SK-N-MC (cell line): Measurements from ENCODE around the gene PCNA.

ENCODE experiments used
- DNase-seq: peaks from one replicate; pipeline ENCODE4 v3.0.0-alpha.2; 2011; ENCODE audit warnings: low read depth, low spot score
- H3K27ac ChIP-seq: fragments of 200-600 bp; sonication (generic); 2 replicates; pipeline ENCODE4 v1.5.1; 2016; ENCODE audit warnings: mixed run types
- H3K36me3 ChIP-seq: fragments of 200-600 bp; sonication (generic); 2 replicates; pipeline ENCODE4 v1.6.1; 2017; ENCODE audit warnings: antibody characterized with exemption, low read length, mixed read lengths; ENCODE audit not compliant: insufficient read depth
- H3K4me3 ChIP-seq: fragments of 200-600 bp; sonication (generic); 2 replicates; pipeline ENCODE4 v1.5.1; 2016
- H3K9ac ChIP-seq: fragments of 200-600 bp; sonication (generic); 2 replicates; pipeline ENCODE4 v1.8.0; 2017; ENCODE audit warnings: mixed run types, mixed read lengths; ENCODE audit not compliant: insufficient read length
- H3K9me3 ChIP-seq: fragments of 200-600 bp; sonication (generic); 2 replicates; pipeline ENCODE4 v1.6.1; 2017; ENCODE audit warnings: low read depth, mild to moderate bottlenecking, antibody characterized with exemption, low read length, moderate library complexity, mixed read lengths
- EZH2 ChIP-seq: fragments of 200-600 bp; sonication (generic); IDR thresholded peaks from one replicate; pipeline ENCODE4 v1.6.1; 2017; ENCODE audit warnings: antibody characterized with exemption
- FOXP2 ChIP-seq: optimal IDR thresholded peaks from 2 replicates; pipeline ENCODE3; 2011; ENCODE audit warnings: mild to moderate bottlenecking, moderate library complexity; ENCODE audit not compliant: insufficient read depth; ENCODE audit errors: extremely low read length, control extremely low read depth
- POLR2AphosphoS5 ChIP-seq: IDR thresholded peaks from 2 replicates; pipeline ENCODE4 v1.6.1; 2012; ENCODE audit warnings: mild to moderate bottlenecking, low read depth, low read length, borderline replicate concordance

The PCNA gene

GRCh38 chr20:5155404-5155803 is 35.6 kb upstream of the PCNA start:
- H3K36me3 ChIP-seq, result no peaks in the 10 kb centered on the region
- H3K4me3 ChIP-seq, result no peak overlapping the region
- no peak for TF ChIP-seq POLR2AphosphoS5
- no peak for TF ChIP-seq EZH2
- TF ChIP-seq FOXP2, result no peak
- no peak overlapping the region for H3K9ac ChIP-seq
- DNase-seq, result no peak
- no peak overlapping the region for H3K27ac ChIP-seq
- no peaks in the 10 kb centered on the region for H3K9me3 ChIP-seq

- no peaks in the 10 kb centered on the region for H3K9me3 ChIP-seq
- H3K4me3 ChIP-seq, result no peak overlapping the region
- no peak overlapping the region for H3K27ac ChIP-seq
- no peaks in the 10 kb centered on the region for H3K36me3 ChIP-seq
- no peak for DNase-seq
- TF ChIP-seq POLR2AphosphoS5 (no peak), EZH2 (no peak), FOXP2 (no peak)
- no peak overlapping the region for H3K9ac ChIP-seq
Observed at GRCh38 chr20:5154543-5154925, 34.8 kb upstream of the PCNA start.

GRCh38 chr20:5153612-5154542 is 34.1 kb upstream of the PCNA start:
- no peaks in the 10 kb centered on the region for H3K9me3 ChIP-seq
- DNase-seq, result no peak
- no peak overlapping the region for H3K4me3 ChIP-seq
- no peaks in the 10 kb centered on the region for H3K36me3 ChIP-seq
- H3K9ac ChIP-seq, result no peak overlapping the region
- TF ChIP-seq POLR2AphosphoS5 (no peak), FOXP2 (no peak), EZH2 (no peak)
- H3K27ac ChIP-seq, result no peak overlapping the region

GRCh38 chr20:5153152-5153467 is 33.4 kb upstream of the PCNA start:
- Histone ChIP-seq H3K9ac (no peak overlapping the region), H3K27ac (no peak overlapping the region), H3K9me3 (no peaks in the 10 kb centered on the region), H3K36me3 (no peaks in the 10 kb centered on the region), H3K4me3 (no peak overlapping the region)
- no peak for DNase-seq
- TF ChIP-seq FOXP2, result no peak
- no peak for TF ChIP-seq EZH2
- TF ChIP-seq POLR2AphosphoS5, result no peak

- H3K36me3 ChIP-seq, result no peaks in the 10 kb centered on the region
- no peak for DNase-seq
- H3K4me3 ChIP-seq, result no peak overlapping the region
Observed at GRCh38 chr20:5150226-5151076, 30.7 kb upstream of the PCNA start.

GRCh38 chr20:5149892-5150225 is 30.1 kb upstream of the PCNA start:
- H3K4me3 ChIP-seq, result no peak overlapping the region
- H3K27ac ChIP-seq, result no peak overlapping the region
- DNase-seq, result no peak
- H3K36me3 ChIP-seq, result no peaks in the 10 kb centered on the region
- H3K9me3 ChIP-seq, result no peaks in the 10 kb centered on the region
- no peak overlapping the region for H3K9ac ChIP-seq
- TF ChIP-seq POLR2AphosphoS5, result no peak
- no peak for TF ChIP-seq FOXP2
- no peak for TF ChIP-seq EZH2

More at GRCh38 chr20:5150226-5151076, 30.7 kb upstream of the PCNA start:
- H3K9ac ChIP-seq, result no peak overlapping the region
- no peaks in the 10 kb centered on the region for H3K9me3 ChIP-seq
- TF ChIP-seq EZH2 (no peak), FOXP2 (no peak), POLR2AphosphoS5 (no peak)
- no peak overlapping the region for H3K27ac ChIP-seq

GRCh38 chr20:5148581-5148980 is 28.8 kb upstream of the PCNA start:
- Histone ChIP-seq H3K36me3 (no peaks in the 10 kb centered on the region), H3K9ac (no peak overlapping the region), H3K9me3 (no peaks in the 10 kb centered on the region), H3K4me3 (no peak overlapping the region), H3K27ac (no peak overlapping the region)
- no peak for TF ChIP-seq EZH2
- no peak for TF ChIP-seq FOXP2
- no peak for TF ChIP-seq POLR2AphosphoS5
- no peak for DNase-seq

- H3K9me3 ChIP-seq, result no peaks in the 10 kb centered on the region
- DNase-seq, result no peak
- no peak overlapping the region for H3K4me3 ChIP-seq
- no peak overlapping the region for H3K27ac ChIP-seq
- 0 out of 2 replicates have a peak, but pooled peaks cover 5% of the 10 kb centered on the region for H3K36me3 ChIP-seq
- no peak for TF ChIP-seq POLR2AphosphoS5
- TF ChIP-seq FOXP2, result no peak
- no peak for TF ChIP-seq EZH2
- no peak overlapping the region for H3K9ac ChIP-seq
Observed at GRCh38 chr20:5146871-5147592, 27.3 kb upstream of the PCNA start.
